SK-N-SH treated with all-trans-retinoic acid at 6 μM for 48 hours (cell line): ENCODE data around the gene NKAIN1.

Experiments
- ATAC-seq: fragments of 200-7000 bp; cut with Tn5 transposase; 3 replicates; pipeline ENCODE4 v1.9.1; 2020; ENCODE audit warnings: mild to moderate bottlenecking, moderate library complexity
- ARNTL ChIP-seq: fragments of 450-650 bp; formaldehyde crosslinking; IDR thresholded peaks from 2 replicates; pipeline ENCODE4 v1.5.0; 2020; ENCODE audit warnings: low read depth, mild to moderate bottlenecking, moderate library complexity, borderline replicate concordance
- BACH2 ChIP-seq: fragments of 250-450 bp; sonication (Bioruptor Pico); IDR thresholded peaks from 2 replicates; pipeline ENCODE4 v1.9.0; 2021; ENCODE audit warnings: mild to moderate bottlenecking, borderline replicate concordance
- CREB5 ChIP-seq: fragments of 250-450 bp; sonication (Bioruptor Pico); IDR thresholded peaks from 2 replicates; pipeline ENCODE4 v1.5.1; 2020; ENCODE audit warnings: low read depth, mild to moderate bottlenecking, moderate library complexity
- CSDC2 ChIP-seq: fragments of 250-450 bp; sonication (Bioruptor Pico); IDR thresholded peaks from 2 replicates; pipeline ENCODE4 v1.5.0; 2020; ENCODE audit warnings: mild to moderate bottlenecking, moderate library complexity
- GLIS3 ChIP-seq: fragments of 250-450 bp; sonication (Bioruptor Pico); IDR thresholded peaks from 2 replicates; pipeline ENCODE4 v1.5.0; 2020; ENCODE audit warnings: mild to moderate bottlenecking, moderate library complexity
- ISL1 ChIP-seq: fragments of 250-450 bp; sonication (Bioruptor Pico); IDR thresholded peaks from 2 replicates; pipeline ENCODE4 v2.1.2; 2022; ENCODE audit warnings: mild to moderate bottlenecking, moderate library complexity
- OSR1 ChIP-seq: fragments of 250-450 bp; sonication (Bioruptor Pico); IDR thresholded peaks from 2 replicates; pipeline ENCODE4 v1.8.0; 2022; ENCODE audit warnings: moderate library complexity, mild to moderate bottlenecking, inconsistent platforms
- PPARA ChIP-seq: fragments of 250-450 bp; sonication (Bioruptor Pico); IDR thresholded peaks from 2 replicates; pipeline ENCODE4 v1.5.0; 2020; ENCODE audit warnings: mild to moderate bottlenecking, borderline replicate concordance
- RARB ChIP-seq: fragments of 250-450 bp; sonication (Bioruptor Pico); IDR thresholded peaks from 2 replicates; pipeline ENCODE4 v1.8.0; 2021; ENCODE audit warnings: mild to moderate bottlenecking, moderate library complexity
- SNAI2 ChIP-seq: fragments of 250-450 bp; sonication (Bioruptor Pico); IDR thresholded peaks from 2 replicates; pipeline ENCODE4 v1.5.0; 2020; ENCODE audit warnings: mild to moderate bottlenecking, moderate library complexity
- TCF4 ChIP-seq: fragments of 250-450 bp; sonication (Bioruptor Pico); IDR thresholded peaks from 2 replicates; pipeline ENCODE4 v1.8.0; 2021; ENCODE audit warnings: mild to moderate bottlenecking, moderate library complexity, borderline replicate concordance
- TOX ChIP-seq: fragments of 250-450 bp; sonication (Bioruptor Pico); IDR thresholded peaks from 2 replicates; pipeline ENCODE4 v1.8.0; 2021; ENCODE audit warnings: mild to moderate bottlenecking, moderate library complexity, borderline replicate concordance
- ZC3H10 ChIP-seq: fragments of 250-450 bp; sonication (Bioruptor Pico); IDR thresholded peaks from 2 replicates; pipeline ENCODE4 v1.5.1; 2021; ENCODE audit warnings: mild to moderate bottlenecking, moderate library complexity
- ZFP3 ChIP-seq: fragments of 250-450 bp; sonication (Bioruptor Pico); IDR thresholded peaks from 2 replicates; pipeline ENCODE4 v1.5.0; 2020; ENCODE audit warnings: mild to moderate bottlenecking, moderate library complexity
- ZFP30 ChIP-seq: fragments of 450-650 bp; formaldehyde crosslinking; IDR thresholded peaks from 2 replicates; pipeline ENCODE4 v1.5.0; 2022; ENCODE audit warnings: mild to moderate bottlenecking, moderate library complexity
- ZNF565 ChIP-seq: fragments of 450-650 bp; formaldehyde crosslinking; conservative IDR thresholded peaks from 2 replicates; pipeline ENCODE4 v1.5.0; 2020; ENCODE audit warnings: low read depth, mild to moderate bottlenecking, moderate library complexity
- ZNF70 ChIP-seq: fragments of 450-650 bp; formaldehyde crosslinking; IDR thresholded peaks from 2 replicates; pipeline ENCODE4 v1.5.0; 2020; ENCODE audit warnings: mild to moderate bottlenecking, moderate library complexity
- ZNF8 ChIP-seq: fragments of 450-650 bp; formaldehyde crosslinking; IDR thresholded peaks from 2 replicates; pipeline ENCODE4 v1.5.0; 2020; ENCODE audit warnings: mild to moderate bottlenecking, moderate library complexity
- TF ChIP-seq, protein P1 (sequence below): fragments of 250-450 bp; sonication (Bioruptor Pico); IDR thresholded peaks from 2 replicates; pipeline ENCODE4 v1.8.0; 2020; ENCODE audit warnings: mild to moderate bottlenecking, moderate library complexity, borderline replicate concordance
- TF ChIP-seq, protein P2 (sequence below): fragments of 250-450 bp; sonication (Bioruptor Pico); IDR thresholded peaks from 2 replicates; pipeline ENCODE4 v1.5.0; 2020; ENCODE audit warnings: mild to moderate bottlenecking, moderate library complexity
- TF ChIP-seq, protein P3 (sequence below): fragments of 250-450 bp; sonication (Bioruptor Pico); IDR thresholded peaks from 2 replicates; pipeline ENCODE4 v1.8.0; 2021; ENCODE audit warnings: low read depth, mild to moderate bottlenecking, moderate library complexity, borderline replicate concordance
- TF ChIP-seq, protein P4 (sequence below): fragments of 250-450 bp; sonication (Bioruptor Pico); IDR thresholded peaks from 2 replicates; pipeline ENCODE4 v1.5.1; 2021; ENCODE audit warnings: mild to moderate bottlenecking, moderate library complexity

The NKAIN1 gene

DNA sequence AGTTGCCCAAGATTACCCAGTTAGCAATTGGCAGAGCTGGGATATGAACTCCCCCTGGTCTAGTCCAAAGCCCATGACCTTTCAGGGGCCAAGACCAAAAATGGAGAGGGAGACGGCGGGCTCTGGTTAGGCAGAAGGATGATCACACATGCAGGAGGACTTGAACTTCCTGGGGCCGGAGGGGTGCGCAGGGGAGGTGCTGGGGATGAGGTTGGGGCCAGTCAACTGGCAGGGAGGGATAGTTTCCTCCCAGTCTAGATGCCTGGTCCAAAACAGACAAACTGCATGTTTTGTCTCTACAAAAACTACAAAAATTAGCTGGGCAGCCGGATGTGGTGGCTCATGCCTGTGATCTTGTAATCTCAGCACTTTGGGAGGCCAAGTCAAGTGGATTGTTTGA, 78.1 kb downstream of the NKAIN1 start:
- ATAC-seq, result no peak
- TF ChIP-seq TCF4 (CRISPR knock-in tag) (no peak), ZFP30 (CRISPR knock-in tag) (no peak), PPARA (CRISPR knock-in tag) (no peak), ARNTL (CRISPR knock-in tag) (no peak), BACH2 (CRISPR knock-in tag) (no peak), ZNF8 (CRISPR knock-in tag) (no peak), ISL1 (CRISPR knock-in tag) (no peak), CREB5 (CRISPR knock-in tag) (no peak), GLIS3 (no peak), CSDC2 (CRISPR knock-in tag) (no peak)
- TF ChIP-seq, protein P1, sequence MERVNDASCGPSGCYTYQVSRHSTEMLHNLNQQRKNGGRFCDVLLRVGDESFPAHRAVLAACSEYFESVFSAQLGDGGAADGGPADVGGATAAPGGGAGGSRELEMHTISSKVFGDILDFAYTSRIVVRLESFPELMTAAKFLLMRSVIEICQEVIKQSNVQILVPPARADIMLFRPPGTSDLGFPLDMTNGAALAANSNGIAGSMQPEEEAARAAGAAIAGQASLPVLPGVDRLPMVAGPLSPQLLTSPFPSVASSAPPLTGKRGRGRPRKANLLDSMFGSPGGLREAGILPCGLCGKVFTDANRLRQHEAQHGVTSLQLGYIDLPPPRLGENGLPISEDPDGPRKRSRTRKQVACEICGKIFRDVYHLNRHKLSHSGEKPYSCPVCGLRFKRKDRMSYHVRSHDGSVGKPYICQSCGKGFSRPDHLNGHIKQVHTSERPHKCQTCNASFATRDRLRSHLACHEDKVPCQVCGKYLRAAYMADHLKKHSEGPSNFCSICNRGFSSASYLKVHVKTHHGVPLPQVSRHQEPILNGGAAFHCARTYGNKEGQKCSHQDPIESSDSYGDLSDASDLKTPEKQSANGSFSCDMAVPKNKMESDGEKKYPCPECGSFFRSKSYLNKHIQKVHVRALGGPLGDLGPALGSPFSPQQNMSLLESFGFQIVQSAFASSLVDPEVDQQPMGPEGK (CRISPR knock-in tag), result no peak
- TF ChIP-seq, protein P2, sequence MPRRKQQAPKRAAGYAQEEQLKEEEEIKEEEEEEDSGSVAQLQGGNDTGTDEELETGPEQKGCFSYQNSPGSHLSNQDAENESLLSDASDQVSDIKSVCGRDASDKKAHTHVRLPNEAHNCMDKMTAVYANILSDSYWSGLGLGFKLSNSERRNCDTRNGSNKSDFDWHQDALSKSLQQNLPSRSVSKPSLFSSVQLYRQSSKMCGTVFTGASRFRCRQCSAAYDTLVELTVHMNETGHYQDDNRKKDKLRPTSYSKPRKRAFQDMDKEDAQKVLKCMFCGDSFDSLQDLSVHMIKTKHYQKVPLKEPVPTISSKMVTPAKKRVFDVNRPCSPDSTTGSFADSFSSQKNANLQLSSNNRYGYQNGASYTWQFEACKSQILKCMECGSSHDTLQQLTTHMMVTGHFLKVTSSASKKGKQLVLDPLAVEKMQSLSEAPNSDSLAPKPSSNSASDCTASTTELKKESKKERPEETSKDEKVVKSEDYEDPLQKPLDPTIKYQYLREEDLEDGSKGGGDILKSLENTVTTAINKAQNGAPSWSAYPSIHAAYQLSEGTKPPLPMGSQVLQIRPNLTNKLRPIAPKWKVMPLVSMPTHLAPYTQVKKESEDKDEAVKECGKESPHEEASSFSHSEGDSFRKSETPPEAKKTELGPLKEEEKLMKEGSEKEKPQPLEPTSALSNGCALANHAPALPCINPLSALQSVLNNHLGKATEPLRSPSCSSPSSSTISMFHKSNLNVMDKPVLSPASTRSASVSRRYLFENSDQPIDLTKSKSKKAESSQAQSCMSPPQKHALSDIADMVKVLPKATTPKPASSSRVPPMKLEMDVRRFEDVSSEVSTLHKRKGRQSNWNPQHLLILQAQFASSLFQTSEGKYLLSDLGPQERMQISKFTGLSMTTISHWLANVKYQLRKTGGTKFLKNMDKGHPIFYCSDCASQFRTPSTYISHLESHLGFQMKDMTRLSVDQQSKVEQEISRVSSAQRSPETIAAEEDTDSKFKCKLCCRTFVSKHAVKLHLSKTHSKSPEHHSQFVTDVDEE (CRISPR knock-in tag), result no peak

GRCh38 chr1:31159869-31160611, 79.6 kb downstream of the NKAIN1 start:
- TF ChIP-seq TOX (no peak), PPARA (CRISPR knock-in tag) (no peak), CSDC2 (CRISPR knock-in tag) (no peak), ZNF70 (CRISPR knock-in tag) (no peak), ISL1 (CRISPR knock-in tag) (no peak), ARNTL (CRISPR knock-in tag) (no peak), ZFP3 (CRISPR knock-in tag) (no peak), GLIS3 (no peak), OSR1 (CRISPR knock-in tag) (no peak), RARB (CRISPR knock-in tag) (no peak), ZNF565 (CRISPR knock-in tag) (no peak), ZC3H10 (no peak), ZFP30 (CRISPR knock-in tag) (no peak), SNAI2 (CRISPR knock-in tag) (no peak)
- TF ChIP-seq, protein P3, sequence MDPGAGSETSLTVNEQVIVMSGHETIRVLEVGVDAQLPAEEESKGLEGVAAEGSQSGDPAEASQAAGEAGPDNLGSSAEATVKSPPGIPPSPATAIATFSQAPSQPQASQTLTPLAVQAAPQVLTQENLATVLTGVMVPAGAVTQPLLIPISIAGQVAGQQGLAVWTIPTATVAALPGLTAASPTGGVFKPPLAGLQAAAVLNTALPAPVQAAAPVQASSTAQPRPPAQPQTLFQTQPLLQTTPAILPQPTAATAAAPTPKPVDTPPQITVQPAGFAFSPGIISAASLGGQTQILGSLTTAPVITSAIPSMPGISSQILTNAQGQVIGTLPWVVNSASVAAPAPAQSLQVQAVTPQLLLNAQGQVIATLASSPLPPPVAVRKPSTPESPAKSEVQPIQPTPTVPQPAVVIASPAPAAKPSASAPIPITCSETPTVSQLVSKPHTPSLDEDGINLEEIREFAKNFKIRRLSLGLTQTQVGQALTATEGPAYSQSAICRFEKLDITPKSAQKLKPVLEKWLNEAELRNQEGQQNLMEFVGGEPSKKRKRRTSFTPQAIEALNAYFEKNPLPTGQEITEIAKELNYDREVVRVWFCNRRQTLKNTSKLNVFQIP (CRISPR knock-in tag), result no peak
- TF ChIP-seq, protein P2 (CRISPR knock-in tag), result no peak
- TF ChIP-seq, protein P4, sequence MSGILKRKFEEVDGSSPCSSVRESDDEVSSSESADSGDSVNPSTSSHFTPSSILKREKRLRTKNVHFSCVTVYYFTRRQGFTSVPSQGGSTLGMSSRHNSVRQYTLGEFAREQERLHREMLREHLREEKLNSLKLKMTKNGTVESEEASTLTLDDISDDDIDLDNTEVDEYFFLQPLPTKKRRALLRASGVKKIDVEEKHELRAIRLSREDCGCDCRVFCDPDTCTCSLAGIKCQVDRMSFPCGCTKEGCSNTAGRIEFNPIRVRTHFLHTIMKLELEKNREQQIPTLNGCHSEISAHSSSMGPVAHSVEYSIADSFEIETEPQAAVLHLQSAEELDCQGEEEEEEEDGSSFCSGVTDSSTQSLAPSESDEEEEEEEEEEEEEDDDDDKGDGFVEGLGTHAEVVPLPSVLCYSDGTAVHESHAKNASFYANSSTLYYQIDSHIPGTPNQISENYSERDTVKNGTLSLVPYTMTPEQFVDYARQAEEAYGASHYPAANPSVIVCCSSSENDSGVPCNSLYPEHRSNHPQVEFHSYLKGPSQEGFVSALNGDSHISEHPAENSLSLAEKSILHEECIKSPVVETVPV (CRISPR knock-in tag), result no peak
- no peak for ATAC-seq
